Osteocyte (in vitro differentiated cells): ENCODE data around the gene FRAS1. TPM values are rescaled to one million over a fixed set of nuclear protein-coding genes. Genes with fewer than 3 reads are reported as not detected.

ENCODE experiments used
- DNase-seq: peaks from one replicate; pipeline ENCODE4 v3.0.0; 2021; ENCODE audit warnings: mixed read lengths; ENCODE audit not compliant: unreplicated experiment; ENCODE audit errors: extremely low spot score
- H3K27ac Mint-ChIP-seq: one replicate; pipeline ENCODE4 v1.8.0; 2021; ENCODE audit warnings: mild to moderate bottlenecking, mixed read lengths; ENCODE audit not compliant: unreplicated experiment
- H3K27me3 Mint-ChIP-seq: one replicate; pipeline ENCODE4 v1.8.0; 2021; ENCODE audit warnings: mixed read lengths; ENCODE audit not compliant: unreplicated experiment
- H3K36me3 Mint-ChIP-seq: one replicate; pipeline ENCODE4 v1.8.0; 2021; ENCODE audit warnings: mixed read lengths; ENCODE audit not compliant: unreplicated experiment
- H3K4me1 Mint-ChIP-seq: one replicate; pipeline ENCODE4 v1.8.0; 2021; ENCODE audit warnings: mixed read lengths; ENCODE audit not compliant: unreplicated experiment
- H3K4me3 Mint-ChIP-seq: one replicate; pipeline ENCODE4 v1.8.0; 2021; ENCODE audit warnings: mild to moderate bottlenecking, moderate library complexity, mixed read lengths; ENCODE audit not compliant: unreplicated experiment
- H3K9me3 Mint-ChIP-seq: one replicate; pipeline ENCODE4 v1.8.0; 2021; ENCODE audit warnings: mixed read lengths; ENCODE audit not compliant: unreplicated experiment
- CTCF ChIP-seq: fragments of 200-600 bp; sonication (generic); IDR thresholded peaks from 2 replicates; pipeline ENCODE4 v1.5.0; 2021; ENCODE audit warnings: antibody characterized with exemption, mild to moderate bottlenecking, moderate library complexity
- total RNA-seq: library from RNA; stranded (reverse); gene quantifications from 2 replicates; pipeline ENCODE4 v1.2.1, GENCODE V29; 2021

The FRAS1 gene
- total RNA-seq, 1 donor from 2014 or later = 0.89 TPM

DNA sequence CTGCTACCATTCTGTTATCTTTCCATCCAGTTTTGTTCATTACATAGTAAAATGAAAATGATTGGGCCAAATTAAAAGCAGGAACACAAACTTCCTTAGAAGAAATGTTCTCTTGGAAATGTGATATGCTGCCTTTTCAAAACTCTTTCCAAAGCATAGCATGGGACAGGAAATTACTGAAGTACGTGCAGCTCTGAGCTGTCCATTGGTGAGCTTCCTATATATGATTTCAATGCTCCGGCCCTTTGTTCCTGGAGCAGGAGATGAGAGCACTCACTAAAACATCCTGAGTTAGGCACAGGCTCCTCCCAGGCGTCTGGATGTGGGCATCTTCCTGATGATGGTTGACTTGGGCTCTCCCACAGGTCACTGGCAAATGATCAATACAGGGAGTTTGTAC is 461.4 kb downstream of the FRAS1 start:
- no peak overlapping the region for H3K27ac Mint-ChIP-seq
- no peak overlapping the region for H3K4me3 Mint-ChIP-seq
- H3K9me3 Mint-ChIP-seq = no peaks in the 10 kb centered on the region

DNA sequence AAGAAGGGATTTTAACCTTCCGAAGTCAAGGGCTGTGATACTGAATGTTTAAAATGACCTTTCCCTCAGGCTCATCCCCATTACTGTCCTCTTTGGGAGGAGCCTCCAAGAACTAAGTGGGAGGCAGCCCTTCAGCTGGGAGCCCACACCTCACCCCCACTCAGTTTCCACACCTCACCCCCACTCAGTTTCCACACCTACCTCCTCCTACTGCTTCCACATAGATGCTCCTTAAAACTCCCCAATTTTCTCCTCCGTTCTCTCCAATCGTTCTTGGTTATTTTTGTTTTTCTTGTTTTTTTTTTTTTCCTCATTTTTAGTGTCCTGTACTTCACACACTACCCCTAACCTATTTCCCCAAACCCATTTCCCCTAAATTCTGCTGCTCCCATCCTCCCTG is 462.8 kb downstream of the FRAS1 start:
- Mint-ChIP-seq H3K27ac (no peak overlapping the region), H3K9me3 (no peaks in the 10 kb centered on the region), H3K4me1 (peaks cover 16% of the 10 kb centered on the region), H3K4me3 (no peak overlapping the region), H3K36me3 (no peaks in the 10 kb centered on the region), H3K27me3 (peaks cover 27% of the 10 kb centered on the region)
- DNase-seq = no peak
- no peak for TF ChIP-seq CTCF

More for the DNA sequence above, 461.4 kb downstream of the FRAS1 start:
- H3K36me3 Mint-ChIP-seq = no peaks in the 10 kb centered on the region
- no peak for TF ChIP-seq CTCF
- H3K4me1 Mint-ChIP-seq = peaks cover 16% of the 10 kb centered on the region
- H3K27me3 Mint-ChIP-seq = peaks cover 19% of the 10 kb centered on the region
- no peak for DNase-seq

DNA sequence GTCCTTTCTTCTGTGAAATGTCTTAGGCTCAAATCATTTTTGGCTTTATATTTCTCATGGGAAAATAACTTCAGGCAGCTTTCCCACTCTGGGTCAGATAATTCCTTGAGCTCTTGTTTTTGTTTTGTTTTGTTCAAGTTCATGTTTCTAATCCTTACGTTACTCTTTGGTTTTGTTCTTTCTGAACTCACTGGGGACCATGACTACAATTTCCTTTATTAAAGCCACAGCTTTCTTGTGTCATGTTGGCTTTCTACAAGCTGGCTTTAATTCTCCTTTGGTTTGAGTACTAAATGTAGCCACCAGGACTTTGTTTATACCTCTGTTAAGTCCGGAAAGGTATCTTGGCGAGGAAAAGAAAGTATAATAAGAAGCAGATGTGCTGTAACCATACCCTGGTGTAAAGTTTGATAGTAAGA is 463.7 kb downstream of the FRAS1 start:
- H3K9me3 Mint-ChIP-seq = no peaks in the 10 kb centered on the region
- no peak overlapping the region for H3K4me3 Mint-ChIP-seq
- H3K27me3 Mint-ChIP-seq = peaks cover 23% of the 10 kb centered on the region
- TF ChIP-seq CTCF = no peak
- DNase-seq = no peak
- no peaks in the 10 kb centered on the region for H3K36me3 Mint-ChIP-seq
- no peak overlapping the region for H3K27ac Mint-ChIP-seq
- H3K4me1 Mint-ChIP-seq = peaks cover 16% of the 10 kb centered on the region

- no peak for DNase-seq
- H3K36me3 Mint-ChIP-seq = no peaks in the 10 kb centered on the region
- TF ChIP-seq CTCF = no peak
- peaks cover 19% of the 10 kb centered on the region for H3K27me3 Mint-ChIP-seq
- peaks cover 15% of the 10 kb centered on the region for H3K4me1 Mint-ChIP-seq
- H3K4me3 Mint-ChIP-seq = no peak overlapping the region
- no peak overlapping the region for H3K27ac Mint-ChIP-seq
- H3K9me3 Mint-ChIP-seq = no peaks in the 10 kb centered on the region
These were observed 466.9 kb downstream of the FRAS1 start for GRCh38 chr4:78524009-78524408.

GRCh38 chr4:78525559-78525958 is 468.4 kb downstream of the FRAS1 start:
- H3K4me1 Mint-ChIP-seq = peaks cover 9% of the 10 kb centered on the region
- TF ChIP-seq CTCF = no peak
- no peak overlapping the region for H3K4me3 Mint-ChIP-seq
- H3K9me3 Mint-ChIP-seq = peaks cover 4% of the 10 kb centered on the region
- peaks cover 11% of the 10 kb centered on the region for H3K27me3 Mint-ChIP-seq
- no peak overlapping the region for H3K27ac Mint-ChIP-seq
- DNase-seq = no peak
- no peaks in the 10 kb centered on the region for H3K36me3 Mint-ChIP-seq
